K562 (cell line): ENCODE measurements around the gene SLC20A1. TPM values are rescaled to one million over a fixed set of nuclear protein-coding genes. Genes with fewer than 3 reads are reported as not detected.

Experiments used
- AFF4 ChIP-seq: sonication (generic); formaldehyde crosslinking; IDR thresholded peaks from 2 replicates; pipeline ENCODE4 v1.8.0; 2023; ENCODE audit warnings: mild to moderate bottlenecking, missing genetic modification reagents
- CBX1 ChIP-seq: sonication (generic); IDR thresholded peaks from 2 replicates; pipeline ENCODE4 v1.6.1; 2016; ENCODE audit warnings: antibody characterized with exemption, low read depth, mild to moderate bottlenecking
- CHD4 ChIP-seq: fragments of 200-600 bp; sonication (generic); IDR thresholded peaks from 3 replicates; pipeline ENCODE4 v1.6.1; 2012; ENCODE audit warnings: low read depth, mild to moderate bottlenecking, mixed read lengths, low read length, inconsistent platforms; ENCODE audit not compliant: insufficient read depth, insufficient replicate concordance, poor library complexity, severe bottlenecking
- CREM ChIP-seq: IDR thresholded peaks from 2 replicates; pipeline ENCODE4 v1.6.1; 2014; ENCODE audit warnings: antibody characterized with exemption, low read depth
- FOXM1 ChIP-seq, 2 experiments: fragments of 450-650 bp in 1 of 2; sonication (generic) in 1 of 2; formaldehyde crosslinking in 1 of 2; IDR thresholded peaks; 2 replicates each; pipeline versions ENCODE4 v1.6.1 to v1.9.0; 2017 to 2022; ENCODE audit warnings: low read depth in 2 of 2, mild to moderate bottlenecking in 2 of 2, missing genetic modification reagents in 1 of 2, moderate library complexity in 1 of 2
- KDM2B ChIP-seq: fragments of 250-450 bp; sonication (Bioruptor Pico); IDR thresholded peaks from 2 replicates; pipeline ENCODE4 v1.8.0; 2021; ENCODE audit warnings: mild to moderate bottlenecking, moderate library complexity
- NKRF ChIP-seq: fragments of 450-650 bp; IDR thresholded peaks from 2 replicates; pipeline ENCODE4 v1.6.1; 2016; ENCODE audit warnings: borderline replicate concordance
- PCBP2 ChIP-seq: fragments of 200-400 bp; formaldehyde crosslinking; IDR thresholded peaks from 2 replicates; pipeline ENCODE4 v1.6.1; 2018; ENCODE audit warnings: low read length, low read depth, mild to moderate bottlenecking, moderate library complexity; ENCODE audit not compliant: poor library complexity, severe bottlenecking
- POLR3G ChIP-seq: IDR thresholded peaks from 2 replicates; pipeline ENCODE4 v1.6.1; 2011; ENCODE audit not compliant: insufficient read length, insufficient replicate concordance; ENCODE audit errors: extremely low read depth
- TAF7 ChIP-seq: fragments of 450-650 bp; IDR thresholded peaks from 2 replicates; pipeline ENCODE4 v1.6.1; 2016; ENCODE audit warnings: missing genetic modification characterization, missing compliant biosample characterization
- TCF15 ChIP-seq: fragments of 250-450 bp; sonication (Bioruptor Pico); IDR thresholded peaks from 2 replicates; pipeline ENCODE4 v1.8.0; 2022; ENCODE audit warnings: moderate library complexity, mild to moderate bottlenecking, inconsistent platforms
- USF1 ChIP-seq: sonication (generic); formaldehyde crosslinking; IDR thresholded peaks from 2 replicates; pipeline ENCODE4 v1.9.0; 2022; ENCODE audit warnings: mild to moderate bottlenecking, missing genetic modification reagents
- ZBTB34 ChIP-seq: fragments of 250-450 bp; sonication (Bioruptor Pico); IDR thresholded peaks from 2 replicates; pipeline ENCODE4 v1.8.0; 2021; ENCODE audit warnings: mild to moderate bottlenecking, moderate library complexity
- ZBTB7A ChIP-seq: IDR thresholded peaks from 2 replicates; pipeline ENCODE4 v1.6.1; 2011; ENCODE audit warnings: low read depth, mild to moderate bottlenecking, low read length, moderate library complexity, borderline replicate concordance; ENCODE audit not compliant: control insufficient read depth
- ZNF24 ChIP-seq: fragments of 450-650 bp; IDR thresholded peaks from 2 replicates; pipeline ENCODE4 v1.6.1; 2016
- ZNF561 ChIP-seq: fragments of 450-650 bp; formaldehyde crosslinking; conservative IDR thresholded peaks from 2 replicates; pipeline ENCODE4 v1.4.0; 2020; ENCODE audit warnings: mild to moderate bottlenecking, moderate library complexity
- ZNF76 ChIP-seq: fragments of 250-450 bp; sonication (Bioruptor Pico); IDR thresholded peaks from 2 replicates; pipeline ENCODE4 v1.4.0; 2020; ENCODE audit warnings: mild to moderate bottlenecking, moderate library complexity, borderline replicate concordance
- polyA plus RNA-seq, 8 experiments: library from polyadenylated mRNA; depleted of rRNA in 4 of 8; stranded (reverse) in 5 of 8; unstranded in 3 of 8; fragments of >200 nt; fragmentation: Nextera tagmentation in 2 of 8; fragmentation: Illumina TruSeq in 1 of 8; extraction: Ambion mirVana in 2 of 8; extraction: Trizol in 1 of 8; gene quantifications; 2 replicates each; pipeline versions ENCODE4 v1.2.1 to v1.2.3, GENCODE V29; 2011 to 2014; ENCODE audit warnings: inconsistent platforms in 1 of 8, missing spikeins in 1 of 8
- total RNA-seq, 7 experiments: library from RNA; depleted of rRNA in 6 of 7; stranded (reverse); fragments of >200 nt in 6 of 7; fragmentation: Illumina TruSeq in 2 of 7; extraction: Trizol in 2 of 7; gene quantifications; 2 replicates each; pipeline versions ENCODE4 v1.2.1 to v1.2.3, GENCODE V29; 2011 to 2021; ENCODE audit warnings: low replicate concordance in 1 of 7

SLC20A1 gene
- total and polyA plus RNA-seq, 9 of the 15 experiments (the other 6 are each of a cell fraction or from before 2014, with no cell fraction given) = 53.8 to 150 (median 74.7) TPM

- TF ChIP-seq AFF4 (CRISPR knock-in tag) = no peak; the same call in 1 of the 2 replicates
- no peak for TF ChIP-seq ZNF76 (CRISPR knock-in tag)
- TF ChIP-seq ZNF561 = no peak
- peak; percentile 53; the same call in 1 of the 2 replicates for TF ChIP-seq KDM2B
- no peak for TF ChIP-seq CHD4
- no peak for TF ChIP-seq POLR3G
- TF ChIP-seq CREM = peak; percentile 38; the same call in 1 of the 2 replicates
- TF ChIP-seq CBX1 = peak; percentile 87
- TF ChIP-seq TAF7 (tag) = peak; percentile 73
- no peak for TF ChIP-seq PCBP2
- TF ChIP-seq ZBTB34 = no peak
- TF ChIP-seq ZBTB7A = peak; percentile 77; the same call in 1 of the 2 replicates
- peak; percentile 74 for TF ChIP-seq USF1
- TF ChIP-seq FOXM1 (IDR thresholded peaks at IDR 0.05; ENCODE audit: low read depth) = no peak
- 0 out of 2 replicates have a peak, but pooled peaks have one; percentile 17 for TF ChIP-seq FOXM1 (CRISPR knock-in tag; IDR thresholded peaks at IDR 0.05; ENCODE audit: low read depth)
- no peak for TF ChIP-seq TCF15 (CRISPR knock-in tag)
- TF ChIP-seq ZNF24 = 0 out of 2 replicates have a peak, but pooled peaks have one; percentile 10
- peak; percentile 88; the same call in 1 of the 2 replicates for TF ChIP-seq NKRF
Measured at GRCh38 chr2:112645310-112646101, at the start of gene SLC20A1 (continued).
